GM03348 (cell line): ENCODE results near the gene GABRR2.

Experiments used
- DNase-seq: peaks from one replicate; pipeline ENCODE4 v3.0.0; 2012; ENCODE audit warnings: low spot score

GABRR2 gene

DNA sequence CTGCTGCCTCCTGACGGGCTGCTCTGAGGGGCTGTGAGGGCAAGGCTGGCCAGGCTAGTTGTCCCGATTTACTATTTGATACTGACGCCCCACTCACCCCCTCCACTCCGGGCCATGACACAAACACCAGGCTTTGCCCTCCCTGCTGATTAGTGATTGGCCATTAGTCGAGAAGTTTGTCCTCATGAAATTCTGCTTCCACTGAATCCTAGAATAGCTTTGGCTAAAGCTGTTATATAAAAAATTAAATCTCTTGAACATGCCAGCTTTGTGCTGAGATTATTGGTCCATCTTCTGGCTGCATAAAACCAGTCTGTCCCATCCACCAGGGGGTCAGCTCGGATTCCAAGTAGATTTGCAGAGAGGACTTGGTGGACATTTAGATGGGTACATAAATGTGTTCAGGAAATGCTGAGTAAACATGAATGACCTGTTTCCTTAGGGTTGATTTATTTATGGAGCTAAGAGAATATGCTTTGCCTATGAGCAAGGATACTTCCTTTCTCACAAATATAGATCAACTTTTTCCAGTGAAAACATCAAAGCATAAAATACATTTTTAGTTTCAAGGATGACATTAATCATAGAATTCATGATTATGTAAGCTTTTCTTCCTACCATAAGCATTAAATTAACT is at the start of gene GABRR2:
Gene GABRR2, minus strand, starts transcription at position 51 of the 637 bp plus-strand sequence. CDS start 134 bp downstream, outside the sequence.
- no peak for DNase-seq

DNA sequence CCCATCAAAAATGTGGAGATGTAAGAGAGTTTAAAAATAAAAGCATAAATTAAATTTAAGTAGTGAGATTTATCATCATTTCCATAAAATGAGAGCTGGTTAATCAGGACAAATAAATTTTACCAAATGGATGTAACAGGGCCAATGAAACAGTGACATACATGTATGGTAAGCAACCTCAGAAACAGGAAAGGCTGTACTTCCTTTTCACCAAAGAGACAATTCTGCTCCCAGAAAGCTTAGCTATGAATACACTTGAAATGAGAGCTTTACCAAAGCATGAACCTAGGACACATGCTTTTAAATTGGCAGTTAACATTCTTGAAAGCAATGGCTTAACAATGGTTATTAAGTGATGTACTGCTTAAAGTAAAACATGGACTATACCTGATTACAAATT is 49.5 kb upstream of the GABRR2 start:
- DNase-seq: no peak

DNA sequence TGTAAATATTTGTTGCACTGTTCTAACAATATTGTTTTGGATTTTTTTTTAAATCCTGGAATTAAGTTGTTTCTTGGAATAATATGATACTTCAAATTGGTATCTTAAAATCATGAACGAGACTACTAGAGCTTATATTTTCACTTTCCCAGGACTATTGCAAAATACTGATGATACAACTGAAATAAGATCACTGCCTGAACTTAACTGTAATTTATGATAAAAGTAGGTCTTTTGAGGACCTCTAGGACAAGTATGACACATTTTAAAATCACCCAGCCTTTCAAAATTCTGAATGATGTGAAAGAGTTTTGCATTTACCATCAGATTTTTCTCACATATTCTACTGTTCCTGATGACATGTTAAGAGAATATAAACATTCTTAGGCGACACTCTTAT is 46.1 kb upstream of the GABRR2 start:
- DNase-seq: no peak

DNA sequence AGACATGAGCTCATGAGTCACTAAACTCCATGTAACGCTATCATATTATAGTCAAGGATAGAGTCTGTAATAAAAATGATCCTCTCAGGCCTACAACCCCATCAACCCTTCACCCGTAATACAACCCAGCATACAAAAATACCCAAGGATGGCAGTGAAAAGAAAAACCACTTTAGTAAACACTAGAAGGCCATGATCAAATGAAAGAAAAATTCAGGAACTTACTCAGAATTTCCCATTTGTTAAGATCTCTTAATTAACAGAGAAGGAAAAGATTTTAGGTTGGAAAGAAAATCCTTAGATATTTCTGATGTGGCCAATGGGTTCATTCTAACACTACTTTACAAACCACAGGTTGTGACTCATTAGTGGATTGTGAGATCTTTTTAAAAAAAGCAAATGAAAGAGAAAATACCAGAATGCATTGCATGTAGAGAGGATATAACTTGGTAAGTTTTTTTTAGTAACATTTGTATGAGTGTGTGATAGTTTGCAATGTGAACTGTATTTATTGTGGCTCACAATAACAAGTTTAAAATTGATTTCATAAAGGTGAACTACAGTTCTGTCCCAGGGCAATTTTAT is 45.4 kb upstream of the GABRR2 start:
- peak; percentile 49 for DNase-seq

DNA sequence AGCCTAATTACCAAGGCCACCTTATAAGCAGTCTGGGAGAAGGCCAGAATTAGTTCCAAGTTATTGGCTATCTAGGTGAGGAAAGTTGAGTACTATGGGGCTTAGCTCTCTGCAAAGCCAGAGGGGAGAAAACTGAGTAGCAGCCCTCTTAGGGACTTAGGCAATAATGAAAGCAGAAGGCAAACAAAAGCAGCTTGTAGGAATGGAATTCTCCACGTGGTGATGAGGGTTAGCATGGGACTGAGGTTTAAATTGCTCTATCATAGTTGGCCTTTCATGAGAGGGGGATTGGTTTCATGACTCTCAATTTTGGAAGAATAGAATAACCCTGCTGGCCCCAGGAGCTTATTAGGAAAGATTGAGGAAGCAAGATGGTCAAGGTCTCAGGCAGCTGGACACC is 44.5 kb upstream of the GABRR2 start:
- no peak for DNase-seq

DNA sequence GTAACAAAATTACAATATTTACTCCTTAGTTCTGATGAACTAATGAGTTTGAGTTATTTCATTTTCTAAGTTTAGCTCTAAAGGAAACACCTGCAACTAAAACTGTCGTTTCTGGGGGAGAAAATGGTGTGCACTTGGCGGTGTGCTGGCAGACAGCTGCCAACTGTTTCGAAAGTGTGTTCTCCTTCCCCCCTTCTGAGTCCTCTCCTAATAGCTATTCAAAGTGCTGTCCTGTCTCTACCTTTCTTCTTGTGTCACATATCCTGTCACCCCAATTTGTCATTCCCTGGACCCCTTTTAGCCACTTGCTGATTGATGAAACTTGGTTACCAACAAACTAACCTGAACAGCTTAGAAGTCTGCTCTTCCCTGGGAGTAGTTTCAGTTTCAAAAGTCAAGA is 42.3 kb upstream of the GABRR2 start:
- no peak for DNase-seq

DNA sequence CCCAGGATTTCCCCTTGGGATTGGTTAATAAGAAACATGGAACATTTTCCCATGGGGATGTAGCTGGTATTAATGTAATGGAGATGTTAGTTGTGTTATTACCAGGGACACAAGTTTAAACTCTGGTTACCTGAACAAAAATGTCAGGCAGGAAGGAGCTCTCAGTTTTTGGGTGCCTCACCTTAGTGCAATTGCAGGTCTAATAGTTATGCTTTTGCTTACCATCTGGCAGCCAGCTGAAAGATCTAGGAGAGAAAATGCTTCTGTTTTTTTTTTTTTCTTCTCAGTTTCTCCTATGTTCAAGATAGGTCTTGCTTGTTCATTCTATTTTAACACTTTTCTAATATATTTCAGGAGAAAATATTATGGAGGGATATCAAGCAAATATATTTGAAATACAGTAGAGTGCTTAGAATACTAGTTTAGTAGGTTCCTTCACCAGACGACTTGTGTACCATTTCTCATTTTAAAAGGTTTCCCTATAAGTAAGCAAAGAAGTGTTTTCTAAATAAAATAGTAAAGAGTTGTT is 41.6 kb upstream of the GABRR2 start:
- no peak for DNase-seq

DNA sequence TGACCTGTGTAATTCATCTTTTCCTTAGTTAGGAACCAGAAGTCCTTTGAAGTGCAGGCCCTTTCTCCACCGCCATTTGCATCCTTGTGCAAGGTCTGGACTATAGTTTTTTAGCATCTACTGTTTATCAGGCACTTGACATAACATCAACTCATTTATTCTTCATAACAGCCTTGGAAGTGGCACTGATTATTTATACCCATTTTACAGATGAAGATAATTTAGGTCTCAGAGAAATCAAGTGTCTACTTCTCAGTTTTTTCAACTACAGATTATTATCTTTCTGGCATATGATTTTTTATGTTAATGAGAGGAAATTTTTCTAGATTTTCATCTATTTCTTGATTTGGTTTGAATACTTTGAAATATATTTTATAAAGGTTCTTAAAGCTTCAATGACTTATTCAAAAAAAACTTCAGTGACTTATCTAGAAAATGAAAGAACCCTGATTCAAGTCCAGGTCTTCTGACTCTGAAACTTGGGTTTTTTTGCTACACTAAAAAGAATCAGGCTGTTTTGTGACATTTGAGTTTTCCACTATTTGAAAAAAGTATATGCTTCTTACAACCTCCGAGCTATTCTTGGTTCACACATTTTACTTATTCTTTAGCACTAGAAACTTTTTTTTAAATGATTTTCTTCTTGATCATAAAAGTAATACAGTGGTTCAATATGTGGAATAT is 40.6 kb upstream of the GABRR2 start:
- DNase-seq: no peak

DNA sequence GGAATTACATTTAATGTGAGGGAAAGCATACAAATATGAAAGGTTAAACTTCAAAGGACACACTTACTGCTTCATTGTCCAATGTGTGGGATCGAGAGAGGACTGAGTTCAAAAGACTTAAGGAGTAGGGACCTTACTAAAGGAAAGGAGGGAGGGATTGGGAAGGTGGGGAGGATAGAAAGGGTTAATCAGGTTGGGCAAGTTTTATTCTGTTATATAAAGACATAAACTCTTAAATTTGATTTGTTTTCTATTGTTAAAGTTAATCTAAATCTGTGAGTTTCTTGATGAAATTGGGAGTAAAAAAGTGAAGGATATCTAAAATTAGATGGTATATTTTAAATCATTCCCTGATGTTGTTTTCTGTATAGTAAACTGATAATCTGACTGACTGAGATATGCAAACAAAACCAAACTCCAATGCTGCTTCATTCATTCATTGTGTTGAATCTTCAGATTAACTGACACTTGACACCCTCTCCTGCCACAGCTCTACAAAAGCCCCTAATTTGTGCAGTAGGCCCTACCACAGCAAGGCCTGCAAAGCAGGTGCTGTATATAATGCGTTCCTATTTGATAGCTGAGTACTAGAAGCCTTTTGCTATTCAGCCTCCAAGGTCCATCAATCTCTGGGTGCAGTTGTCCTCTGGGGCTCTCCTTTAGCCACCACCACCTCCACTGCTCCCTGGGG is 38.7 kb upstream of the GABRR2 start:
- DNase-seq: no peak

DNA sequence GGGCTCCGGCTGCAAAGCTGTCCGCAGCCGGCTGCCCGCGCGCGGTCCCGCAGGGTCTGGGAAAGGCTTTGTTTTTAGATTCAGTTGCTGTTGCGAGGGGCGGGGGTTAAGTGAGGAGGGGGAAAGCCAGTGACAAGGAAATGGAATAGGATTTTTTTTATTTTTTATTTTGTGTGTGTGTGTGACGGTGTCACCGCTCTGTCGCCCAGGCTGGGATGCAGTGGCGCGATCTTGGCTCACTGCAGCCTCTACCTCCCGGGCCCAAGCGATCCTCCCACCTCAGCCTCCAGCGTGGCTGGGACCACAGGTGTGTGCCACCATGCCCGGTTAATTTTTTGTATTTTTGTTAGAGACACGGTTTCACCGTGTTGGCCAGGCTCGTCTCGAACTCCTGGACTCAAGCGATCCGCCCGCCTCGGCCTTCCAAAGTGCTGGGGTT is 38.0 kb upstream of the GABRR2 start:
- DNase-seq: no peak

DNA sequence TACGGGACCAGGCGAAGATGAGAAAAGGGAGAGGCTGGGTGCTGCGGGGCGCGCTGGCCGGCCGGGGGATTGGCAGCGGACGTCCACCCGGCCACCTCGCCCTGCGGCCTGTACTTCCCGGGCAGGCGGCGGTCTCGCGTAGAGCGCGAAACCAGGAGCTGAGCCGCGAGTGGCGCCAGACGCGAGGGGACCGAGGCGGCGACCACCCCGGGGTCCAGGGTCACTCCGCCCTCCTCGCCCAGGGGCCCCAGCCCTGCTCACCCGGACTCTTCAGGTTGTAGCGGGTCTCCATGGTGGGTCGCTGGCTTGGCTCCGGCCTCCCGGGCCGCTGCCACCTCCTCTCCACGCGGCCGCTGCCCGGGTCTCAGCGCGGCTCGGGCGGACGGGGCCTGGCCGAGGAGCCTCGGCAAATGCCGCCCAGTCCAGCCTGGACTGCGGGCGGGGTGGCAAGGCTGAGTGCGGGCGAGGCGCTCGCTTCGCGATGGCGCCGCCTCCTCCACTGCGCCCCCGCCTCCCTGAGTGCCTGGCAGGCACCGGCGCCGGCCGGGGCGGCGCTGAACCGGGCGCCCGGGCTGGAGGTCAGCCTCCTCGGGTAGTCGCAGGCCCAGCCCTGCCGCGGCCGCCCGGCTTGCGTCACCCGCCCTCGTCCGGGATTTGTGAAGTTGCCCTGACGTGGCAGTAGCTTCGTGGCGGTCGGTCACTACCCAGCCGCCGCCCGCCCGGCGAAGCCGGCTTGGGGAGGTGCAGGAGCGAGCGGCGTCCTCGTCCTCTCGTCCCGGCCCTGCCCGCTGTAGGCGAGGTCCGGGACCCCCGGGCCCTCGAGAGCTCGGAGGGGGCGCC is 37.4 kb upstream of the GABRR2 start, which contains the start of gene UBE2J1:
Gene UBE2J1, minus strand, starts transcription at position 445 of the 840 bp plus-strand sequence. Its CDS starts 153 bp downstream, at position 292.
- peak; percentile 97 for DNase-seq

DNA sequence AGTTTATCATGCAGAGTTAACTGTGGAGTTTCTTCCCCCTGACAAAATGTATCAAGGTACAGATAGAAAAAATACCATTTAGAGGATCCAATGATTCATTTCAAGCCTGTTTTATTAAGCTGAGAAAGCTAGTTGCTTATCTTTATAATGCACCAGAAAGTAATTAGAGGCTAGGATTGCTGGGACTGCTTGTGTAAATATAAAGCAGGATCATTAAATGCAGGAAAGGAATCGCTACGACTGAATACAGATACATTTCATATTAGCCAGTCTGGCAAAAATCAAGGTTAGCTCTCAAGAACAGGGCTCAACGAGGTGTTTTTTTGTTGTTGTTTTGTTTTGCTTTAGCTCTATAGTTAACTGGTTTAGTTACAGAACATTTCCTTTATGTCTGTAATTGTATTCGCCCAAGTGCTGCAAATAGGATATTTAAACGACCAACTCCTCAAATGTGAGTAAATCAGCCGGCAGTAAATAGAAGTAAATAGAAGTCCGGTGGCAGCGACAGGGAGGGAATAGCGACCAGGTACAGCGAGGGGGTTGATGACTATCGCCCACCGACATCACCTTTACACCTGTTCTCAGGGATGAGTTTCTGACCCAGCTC is 36.7 kb upstream of the GABRR2 start:
- no peak for DNase-seq

DNA sequence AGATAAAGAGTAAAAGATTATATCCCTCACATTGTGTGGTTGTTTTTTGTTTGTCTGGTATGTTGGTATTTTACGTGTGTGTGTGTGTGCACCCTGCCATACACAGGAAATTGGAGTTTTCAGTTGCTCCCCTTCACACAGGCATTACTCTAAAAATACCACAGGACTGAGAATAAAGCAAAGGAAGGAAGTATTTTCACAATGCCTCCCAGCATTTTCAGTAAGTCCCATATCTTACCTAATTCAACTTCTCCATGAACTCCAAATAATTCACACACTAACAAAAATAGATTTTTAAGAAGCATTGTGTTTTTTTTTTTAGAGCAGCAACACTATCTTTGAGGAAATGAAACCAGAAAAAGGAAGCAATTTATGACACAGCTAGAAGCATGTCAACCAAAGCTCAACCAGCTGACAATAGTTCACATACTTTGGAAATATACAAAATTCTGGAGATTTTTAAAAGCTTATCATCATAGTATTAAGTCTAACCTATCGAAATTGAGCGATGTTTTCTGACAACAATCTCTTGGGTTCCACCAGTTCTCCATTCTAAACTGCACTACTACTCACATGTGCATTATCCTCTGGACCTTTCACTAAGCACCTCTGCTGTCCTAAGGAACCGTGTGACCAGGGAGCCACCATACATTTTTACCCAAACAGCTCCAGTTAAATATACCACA is 35.3 kb upstream of the GABRR2 start:
- DNase-seq: peak; percentile 19

DNA sequence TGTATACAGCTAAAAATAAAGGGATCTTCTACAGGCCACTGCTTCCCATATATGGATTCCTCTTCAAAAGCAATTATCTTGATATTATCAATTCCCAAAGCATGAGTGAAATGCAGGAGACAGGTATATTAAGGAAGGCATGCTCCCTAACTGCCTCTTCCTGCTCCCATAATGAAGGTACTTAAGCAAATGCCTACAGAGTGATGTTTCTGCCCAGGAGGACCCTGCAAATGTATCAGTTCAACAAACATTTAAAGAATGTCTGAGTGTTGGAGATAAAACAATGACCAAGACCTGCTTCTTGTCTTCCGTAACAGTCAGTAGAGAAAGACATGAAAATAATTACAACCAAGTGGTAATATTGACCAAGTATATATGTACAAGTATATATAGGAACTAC is 33.3 kb upstream of the GABRR2 start:
- peak; percentile 14 for DNase-seq

DNA sequence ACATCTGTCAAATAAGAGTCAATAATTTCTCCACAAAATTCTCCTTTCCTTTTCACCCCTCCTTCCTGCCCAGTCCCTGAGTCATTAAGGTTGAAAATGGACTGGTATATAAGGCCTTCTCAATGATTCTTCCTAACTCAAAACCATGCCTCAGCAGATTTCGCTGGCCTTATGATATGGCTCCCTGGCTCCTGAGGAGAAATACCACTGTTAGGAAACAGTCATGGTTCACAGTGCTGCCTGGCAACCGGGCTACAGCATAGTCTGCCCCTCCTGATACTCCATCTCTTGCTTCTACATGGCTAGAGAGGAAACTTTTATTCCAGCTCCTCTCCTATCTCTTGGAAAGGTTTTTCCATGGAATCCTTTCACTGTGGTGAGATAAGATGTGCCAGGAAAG is 32.7 kb upstream of the GABRR2 start:
- DNase-seq: no peak

DNA sequence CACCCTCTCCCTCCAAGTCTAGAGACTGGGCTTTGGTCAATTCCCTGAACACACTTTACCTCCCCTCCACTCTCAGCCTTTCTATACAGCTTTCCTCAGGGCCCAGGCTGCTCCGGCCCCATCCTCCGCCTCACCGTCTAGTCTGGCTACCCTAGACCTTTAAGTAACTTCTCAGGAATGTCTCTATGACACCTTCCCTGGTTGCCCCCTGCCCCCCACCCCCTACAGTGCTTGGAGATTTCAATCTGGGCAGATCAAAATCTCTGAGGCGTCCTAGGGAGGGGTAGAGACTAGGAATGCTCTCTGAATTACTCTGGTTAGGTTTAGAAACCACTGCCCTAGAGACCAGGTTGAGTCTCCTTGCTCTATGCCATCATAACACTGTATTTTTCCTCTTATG is 31.3 kb upstream of the GABRR2 start:
- DNase-seq: no peak

DNA sequence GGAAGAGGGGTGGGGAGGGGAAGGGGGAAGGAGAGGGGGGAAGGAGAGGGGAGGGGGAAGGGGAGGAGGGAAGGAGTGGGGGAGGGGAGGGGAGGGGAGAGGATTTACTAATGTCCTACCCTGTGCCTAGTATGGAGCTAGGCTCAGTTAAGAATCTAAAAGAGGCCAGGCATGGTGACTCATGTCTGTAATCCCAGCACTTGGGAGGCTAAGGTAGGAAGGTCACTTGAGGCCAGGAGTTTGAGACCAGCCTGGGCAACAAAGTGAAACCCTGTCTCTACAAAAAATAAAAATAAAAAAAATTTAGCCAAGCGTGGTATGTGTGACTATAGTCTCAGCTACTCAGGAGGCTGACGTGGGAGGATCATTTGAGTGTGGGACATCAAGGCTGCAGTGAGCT is 24.5 kb upstream of the GABRR2 start:
- no peak for DNase-seq

DNA sequence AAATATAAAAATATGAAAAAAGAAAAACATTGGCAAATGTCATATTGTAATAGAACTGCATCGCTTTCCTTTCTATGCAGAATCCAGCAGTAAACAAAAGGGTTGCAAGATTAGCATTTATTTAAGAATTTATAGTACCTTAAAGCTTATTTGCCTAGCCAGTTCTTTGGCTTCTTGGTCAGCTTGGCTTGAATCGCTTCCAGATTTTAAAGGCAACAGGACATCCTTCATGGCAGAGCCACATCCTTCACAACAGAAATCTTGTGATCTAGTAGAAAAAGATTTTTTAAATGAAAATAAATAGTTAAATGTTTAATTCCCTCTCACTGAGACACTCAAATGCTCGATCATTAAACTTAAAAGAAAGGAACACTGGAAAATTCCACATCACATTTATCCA is 20.1 kb upstream of the GABRR2 start:
- DNase-seq: no peak

DNA sequence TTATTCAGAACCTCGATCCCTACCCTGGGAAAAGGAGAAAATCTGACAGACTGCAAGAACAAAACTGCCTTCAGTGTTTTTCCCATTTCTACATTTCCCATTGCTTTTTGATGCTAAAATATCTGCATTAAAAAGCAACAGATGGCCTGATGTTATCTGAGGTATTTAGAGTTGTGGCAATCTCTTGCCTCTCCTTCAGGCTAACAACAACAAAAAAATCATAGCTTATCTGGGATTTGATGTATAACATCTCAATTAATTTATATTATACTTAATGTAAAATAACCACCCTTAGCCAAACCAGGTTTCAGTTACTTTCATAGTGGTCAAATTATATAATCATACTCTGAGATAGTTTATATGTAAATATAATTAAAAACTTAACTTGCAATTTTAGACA is 15.8 kb upstream of the GABRR2 start:
- no peak for DNase-seq

DNA sequence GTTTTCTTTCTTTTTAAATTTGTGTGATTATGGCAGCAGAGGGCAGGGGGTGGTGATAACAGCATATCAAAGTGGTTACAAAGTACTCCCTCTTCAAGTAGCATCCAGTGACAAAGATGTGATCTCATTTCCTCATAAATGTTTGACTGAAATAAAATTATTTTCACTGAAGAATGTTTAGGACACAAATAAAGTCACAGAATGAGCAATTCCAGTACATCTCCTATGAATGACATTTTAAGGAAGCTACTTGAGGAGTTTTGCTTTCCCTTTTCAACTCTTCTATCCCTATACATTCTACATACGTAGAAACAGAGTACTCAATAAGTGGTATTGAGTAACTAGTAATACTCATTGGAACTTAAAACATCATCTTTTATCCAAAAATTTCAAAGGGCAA is 13.9 kb upstream of the GABRR2 start:
- DNase-seq: no peak

DNA sequence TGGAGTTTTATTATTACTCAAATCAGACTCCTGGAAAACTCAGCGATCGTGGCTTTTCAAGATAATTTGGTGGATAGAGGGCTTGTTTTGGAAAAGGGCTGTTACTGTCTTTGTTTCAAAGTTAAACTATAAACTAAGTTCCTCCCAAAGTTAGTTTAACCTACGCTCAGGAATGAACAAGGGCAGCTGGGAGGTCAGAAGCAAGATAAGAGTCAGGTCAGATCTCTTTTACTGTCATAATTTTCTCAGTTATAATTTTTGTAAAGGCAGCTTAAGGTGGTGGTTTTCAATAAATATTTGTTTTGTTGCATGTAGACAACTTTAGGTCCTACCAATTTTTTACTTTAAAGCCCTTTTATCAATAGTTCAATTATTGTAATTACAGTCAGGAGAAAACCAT is 9.2 kb upstream of the GABRR2 start:
- no peak for DNase-seq
